Psoas muscle (tissue), 8 donors: ENCODE data around the gene KLK13. TPM values are rescaled to one million over a fixed set of nuclear protein-coding genes. Genes with fewer than 3 reads are reported as not detected.

Experiments
- ATAC-seq, 4 donors: fragments of 200-7000 bp; cut with Tn5 transposase; one replicate each; pipeline ENCODE4 v1.9.1; 2020; ENCODE audit warnings: moderate library complexity in 3 of 4, mild to moderate bottlenecking in 2 of 4
- DNase-seq, 2 donors: peaks; one replicate each; pipeline ENCODE4 v3.0.0-alpha.2; 2020
- H3K27ac ChIP-seq: fragments of 200-600 bp; one replicate; pipeline ENCODE4 v1.8.0; 2022
- H3K27me3 ChIP-seq, 3 donors: fragments of 200-600 bp in 1 of 3; one replicate each; pipeline versions ENCODE4 v1.6.1 to v1.8.0; 2013 to 2022; ENCODE audit warnings: low read length in 2 of 3, mild to moderate bottlenecking in 2 of 3, moderate library complexity in 1 of 3; ENCODE audit not compliant: insufficient read depth in 3 of 3
- H3K36me3 ChIP-seq, 2 donors: fragments of 200-600 bp in 1 of 2; one replicate each; pipeline versions ENCODE4 v1.6.1 to v1.8.0; 2013 to 2022; ENCODE audit warnings: low read depth in 1 of 2, mild to moderate bottlenecking in 1 of 2, moderate library complexity in 1 of 2; ENCODE audit not compliant: insufficient read depth in 1 of 2
- H3K4me1 ChIP-seq: fragments of 200-600 bp; one replicate; pipeline ENCODE4 v1.8.0; 2022
- H3K4me3 ChIP-seq: fragments of 200-600 bp; one replicate; pipeline ENCODE4 v1.8.0; 2022; ENCODE audit warnings: mild to moderate bottlenecking
- H3K9me3 ChIP-seq: fragments of 200-600 bp; one replicate; pipeline ENCODE4 v1.8.0; 2022
- WGBS, 3 donors: extraction: QIAGEN DNeasy Blood & Tissue Kit; methylation state at CpG; one replicate each; pipeline versions ENCODE4 v1.1.6 to v1.1.7; 2013; 5-methylcytosine and 5-hydroxymethylcytosine counted together
- intact Hi-C, 2 donors: fragments of 100-400 bp; cut with DNase I; formaldehyde crosslinking; loops; one replicate each; pipeline versions ENCODE4 v1.11.0 to v1.14.2; 2022
- polyA plus RNA-seq, 3 donors: library from polyadenylated mRNA; stranded (reverse); fragments of 200-250 nt; gene quantifications; one replicate each; pipeline ENCODE4 v1.2.3, GENCODE V29; 2013
- total RNA-seq, 4 donors: library from RNA; stranded (reverse); fragmentation: NEBNext Ultra II Directional in 2 of 4; extraction: Animal tissue kit (Norgen Biotek cat#: 25700) in 2 of 4; gene quantifications; one replicate each; pipeline versions ENCODE4 v1.2.1 to v1.2.4, GENCODE V29; 2021 to 2023
- TF ChIP-seq, protein P1 (sequence below): fragments of 200-600 bp; IDR thresholded peaks from one replicate; pipeline ENCODE4 v1.8.0; 2022; ENCODE audit warnings: antibody characterized with exemption
- donor health status: healthy with polysubstance abuse.
- donor health status: DM: no; HTN: no; CAD: no; lungs with moderate emphysema.
- donor health status: Bipolar disorder and iron deficiency.
- donor health status: healthy.
- donor health status: DM: yes; HTN: yes; CAD: no.
- donor health status: DM: no; HTN: no; CAD: no.
- donor health status: DM: no; HTN: no; CAD: no.
- donor health status: DM: yes; HTN: yes; CAD: no.

KLK13 gene
- total and polyA plus RNA-seq, 7 donors = 0.18 TPM; not detected in 6

DNA sequence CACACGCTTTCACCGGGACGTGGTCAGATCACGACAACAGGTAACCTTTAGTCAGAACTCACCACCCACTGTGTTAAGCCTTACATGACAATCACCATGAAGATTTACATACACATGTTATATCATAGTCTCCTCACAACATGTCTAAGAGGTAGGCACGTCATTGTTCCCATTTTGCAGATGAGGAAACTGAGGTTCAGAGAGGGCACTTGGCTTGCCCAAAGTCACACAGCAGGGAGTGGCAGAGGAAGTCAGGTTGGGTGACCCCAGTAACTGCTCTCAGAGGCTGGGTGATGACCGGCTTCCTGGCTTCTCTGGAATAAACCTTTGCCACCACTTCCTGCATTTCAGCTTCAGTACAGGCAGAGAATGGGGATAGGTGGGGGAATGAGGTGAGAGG, 50.6 kb downstream of the KLK13 start:
- Histone ChIP-seq H3K27ac (no peak overlapping the region), H3K4me1 (no peaks in the 10 kb centered on the region), H3K36me3 (no peaks in the 10 kb centered on the region), H3K27me3 (peaks cover 0 to 58% (median 9%) of the 10 kb centered on the region in 3 donors), H3K4me3 (no peak overlapping the region), H3K9me3 (no peaks in the 10 kb centered on the region)
- ATAC-seq = no peak
- intact Hi-C loops = no loop called here
- DNase-seq = no peak
- TF ChIP-seq, protein P1, sequence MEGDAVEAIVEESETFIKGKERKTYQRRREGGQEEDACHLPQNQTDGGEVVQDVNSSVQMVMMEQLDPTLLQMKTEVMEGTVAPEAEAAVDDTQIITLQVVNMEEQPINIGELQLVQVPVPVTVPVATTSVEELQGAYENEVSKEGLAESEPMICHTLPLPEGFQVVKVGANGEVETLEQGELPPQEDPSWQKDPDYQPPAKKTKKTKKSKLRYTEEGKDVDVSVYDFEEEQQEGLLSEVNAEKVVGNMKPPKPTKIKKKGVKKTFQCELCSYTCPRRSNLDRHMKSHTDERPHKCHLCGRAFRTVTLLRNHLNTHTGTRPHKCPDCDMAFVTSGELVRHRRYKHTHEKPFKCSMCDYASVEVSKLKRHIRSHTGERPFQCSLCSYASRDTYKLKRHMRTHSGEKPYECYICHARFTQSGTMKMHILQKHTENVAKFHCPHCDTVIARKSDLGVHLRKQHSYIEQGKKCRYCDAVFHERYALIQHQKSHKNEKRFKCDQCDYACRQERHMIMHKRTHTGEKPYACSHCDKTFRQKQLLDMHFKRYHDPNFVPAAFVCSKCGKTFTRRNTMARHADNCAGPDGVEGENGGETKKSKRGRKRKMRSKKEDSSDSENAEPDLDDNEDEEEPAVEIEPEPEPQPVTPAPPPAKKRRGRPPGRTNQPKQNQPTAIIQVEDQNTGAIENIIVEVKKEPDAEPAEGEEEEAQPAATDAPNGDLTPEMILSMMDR = no peak
- WGBS, 3 donors = 83 to 86% (median 85%) methylated on average over 6 of the region's 6 CpGs

DNA sequence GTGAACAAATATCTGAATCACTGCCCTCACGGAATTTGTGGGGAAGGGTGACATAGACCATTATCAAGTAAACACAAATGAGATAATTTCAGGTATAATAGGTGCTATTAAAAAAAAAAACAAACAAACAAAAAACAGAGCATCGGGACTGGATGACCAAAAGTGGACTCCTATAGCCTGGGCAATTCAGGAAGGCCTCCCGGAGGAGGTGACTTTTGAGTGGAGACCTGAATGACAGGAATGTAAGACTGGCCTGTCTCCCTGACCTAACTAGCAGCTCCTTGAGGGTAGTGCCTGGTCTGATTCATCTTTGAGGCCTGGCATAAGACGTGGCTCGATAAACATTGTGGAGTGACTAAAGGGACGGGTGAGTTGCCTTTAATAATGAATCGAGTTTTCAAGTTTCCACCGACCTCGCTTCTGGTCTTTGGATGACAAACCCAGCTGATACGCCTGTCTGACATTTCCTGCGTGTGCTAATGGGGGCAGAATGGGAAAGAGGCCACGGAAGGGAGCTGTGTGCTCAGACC, 52.2 kb downstream of the KLK13 start:
- no peaks in the 10 kb centered on the region for H3K9me3 ChIP-seq
- H3K27ac ChIP-seq = no peak overlapping the region
- no peaks in the 10 kb centered on the region for H3K36me3 ChIP-seq
- peaks cover 0 to 42% (median 9%) of the 10 kb centered on the region in 3 donors for H3K27me3 ChIP-seq
- no peaks in the 10 kb centered on the region for H3K4me1 ChIP-seq
- intact Hi-C loops = no loop called here
- TF ChIP-seq, protein P1 = no peak
- H3K4me3 ChIP-seq = no peak overlapping the region
- no peak for ATAC-seq
- no peak for DNase-seq
- WGBS, 3 donors = 66 to 69% (median 66%) methylated on average over 12 of the region's 12 CpGs

DNA sequence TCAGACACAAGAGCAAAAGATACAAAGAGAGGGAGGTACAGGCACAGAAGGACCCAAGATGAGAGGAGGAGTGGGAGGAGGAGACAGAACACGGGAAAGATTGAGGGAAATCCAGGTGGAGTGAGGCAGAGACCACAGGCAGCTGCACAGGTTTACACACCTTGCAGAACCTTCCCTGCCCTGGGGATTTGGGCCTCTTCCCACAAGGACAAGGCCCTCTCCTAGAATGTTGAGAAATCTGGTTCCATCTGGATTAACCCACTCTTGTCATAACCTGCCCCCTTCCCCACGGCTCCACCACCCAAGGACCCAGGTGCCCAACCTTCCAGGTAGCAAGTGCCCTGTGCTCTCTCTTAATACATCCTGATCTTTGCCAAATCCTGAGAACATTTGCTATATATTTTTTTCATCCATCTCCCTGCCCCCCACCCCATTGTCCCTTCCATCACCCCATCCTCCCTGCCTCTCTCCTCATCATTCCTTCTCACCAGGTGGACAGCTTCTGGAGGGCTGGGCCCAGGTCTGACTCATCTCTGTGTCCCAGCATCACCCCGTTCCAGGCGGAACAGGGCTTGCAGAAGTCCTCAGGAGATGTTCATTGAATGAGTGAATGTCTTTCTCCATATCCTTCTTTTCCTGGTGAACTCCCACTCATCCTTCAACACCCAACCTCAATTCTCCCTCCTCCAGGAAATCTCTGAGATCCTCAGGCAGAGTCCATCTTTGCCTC, 54.7 kb downstream of the KLK13 start:
- ATAC-seq (no peak), DNase-seq (no peak)
- Histone ChIP-seq H3K27me3 (peaks cover 0 to 17% (median 0%) of the 10 kb centered on the region in 3 donors), H3K27ac (no peak overlapping the region), H3K9me3 (no peaks in the 10 kb centered on the region), H3K4me3 (no peak overlapping the region), H3K4me1 (no peaks in the 10 kb centered on the region), H3K36me3 (no peaks in the 10 kb centered on the region)
- TF ChIP-seq, protein P1 = no peak
- intact Hi-C loops = no loop called here
- WGBS, 3 donors = 63 to 68% (median 67%) methylated on average over 4 of the region's 4 CpGs

DNA sequence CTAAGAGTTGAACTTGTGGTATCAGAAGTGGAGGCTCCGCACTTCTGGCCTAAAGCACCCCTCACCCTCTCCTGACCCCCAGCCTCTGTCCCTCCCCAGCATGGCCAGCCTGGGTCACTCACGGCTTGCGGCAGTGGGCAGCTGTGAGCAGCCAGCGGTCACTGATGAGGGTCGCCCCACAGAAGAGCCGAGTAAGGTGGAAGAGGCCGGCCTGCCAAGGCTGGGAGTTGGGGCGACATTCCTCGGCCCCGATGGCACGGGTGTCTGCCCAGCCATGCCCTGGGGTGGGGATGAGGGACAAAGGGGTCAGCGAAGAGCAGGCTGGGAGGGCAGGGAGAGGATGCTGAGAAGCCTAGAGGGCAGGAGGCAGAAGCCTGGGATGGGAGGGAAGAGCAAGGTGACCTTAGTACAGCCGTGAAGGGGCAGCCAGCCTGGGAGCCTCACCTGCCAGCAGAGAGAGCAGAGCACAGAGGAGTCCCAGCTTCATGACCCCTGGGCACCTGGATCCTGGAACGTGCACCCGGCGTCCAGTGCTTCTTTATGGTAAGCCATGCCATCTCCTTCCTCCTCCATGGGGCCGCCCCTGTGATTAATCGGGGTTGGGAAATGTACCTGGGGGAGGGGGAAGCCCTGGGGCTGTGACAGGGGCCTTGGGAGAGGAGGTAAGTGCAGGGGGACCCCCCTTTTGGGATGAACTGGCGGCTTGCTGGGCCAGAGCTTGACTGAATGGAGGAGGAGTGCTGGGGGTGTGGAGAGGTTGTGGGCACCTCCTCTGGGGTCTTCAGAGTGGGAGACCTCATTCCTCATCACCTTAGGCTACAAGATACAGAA, 55.6 kb downstream of the KLK13 start:
- Histone ChIP-seq H3K27ac (no peak overlapping the region), H3K4me1 (no peaks in the 10 kb centered on the region), H3K9me3 (no peaks in the 10 kb centered on the region), H3K36me3 (no peaks in the 10 kb centered on the region), H3K27me3 (peaks cover 0 to 8% (median 0%) of the 10 kb centered on the region in 3 donors), H3K4me3 (no peak overlapping the region)
- no peak for ATAC-seq
- DNase-seq = no peak
- intact Hi-C loops = no loop called here
- TF ChIP-seq, protein P1 = no peak
- WGBS, 3 donors = 64 to 68% (median 67%) methylated on average over 19 of the region's 19 CpGs
